Cardiac atrium fibroblast (primary cell): Measurements from ENCODE around the gene GRIN2B. TPM values are rescaled to one million over a fixed set of nuclear protein-coding genes. Genes with fewer than 3 reads are reported as not detected.

Source experiments
- total RNA-seq: library from RNA; depleted of rRNA; stranded (reverse); fragments of >200 nt; gene quantifications from 2 replicates; pipeline ENCODE4 v1.2.3, GENCODE V29; 2015

GRIN2B gene
- not detected in 2 replicates for total RNA-seq

GRCh38 chr12:13981296-13981962 is at the start of gene GRIN2B:
GRIN2B (minus strand) TSS chr12:13981602; CDS start chr12:13866208, 115,394 bp downstream.

